ENCODE measurements around the gene CKS2.

DNA sequence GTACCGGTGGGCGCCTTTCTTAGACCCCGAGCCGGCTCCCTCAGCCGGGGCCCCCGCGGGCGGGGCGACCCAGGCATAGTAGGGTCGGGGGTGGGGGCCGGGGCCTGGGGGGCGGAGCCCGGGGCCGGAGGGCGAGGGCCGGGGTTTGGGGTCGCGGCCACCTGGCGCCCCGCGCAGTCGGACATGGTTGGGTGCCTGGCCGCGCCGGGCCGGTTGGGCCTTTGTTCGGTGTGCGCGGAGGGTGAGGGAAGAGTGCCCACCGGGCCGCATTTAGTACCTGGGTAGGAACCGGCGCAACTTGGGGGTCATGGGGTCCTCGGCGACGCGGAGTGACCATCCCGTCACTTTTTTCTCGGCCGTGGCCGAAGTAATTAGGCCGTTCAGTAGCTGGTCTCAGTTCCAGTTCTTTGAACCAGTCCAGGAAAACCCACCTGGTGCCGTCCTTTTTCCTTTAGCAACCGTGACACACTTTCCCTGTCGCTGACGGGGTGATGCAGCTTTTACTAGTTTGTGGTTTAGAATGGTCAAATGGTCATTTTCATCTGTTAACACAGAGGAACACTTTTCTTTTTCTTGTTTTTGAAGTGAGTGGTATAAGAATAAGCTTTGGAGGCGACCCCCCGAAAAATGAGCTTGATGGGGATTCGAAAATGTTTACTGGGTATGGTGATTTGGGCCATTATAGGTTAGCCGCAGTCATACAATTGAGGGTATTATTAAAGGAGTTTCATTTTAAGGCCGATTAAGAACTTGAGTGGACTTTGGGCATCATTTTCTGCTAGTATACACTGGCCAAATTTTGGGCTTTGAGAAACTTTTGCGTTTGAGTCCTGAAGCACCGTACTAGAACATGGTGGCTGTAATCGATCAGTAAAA is 589 bp downstream of the CKS2 start:
- TF ChIP-seq, protein P1, sequence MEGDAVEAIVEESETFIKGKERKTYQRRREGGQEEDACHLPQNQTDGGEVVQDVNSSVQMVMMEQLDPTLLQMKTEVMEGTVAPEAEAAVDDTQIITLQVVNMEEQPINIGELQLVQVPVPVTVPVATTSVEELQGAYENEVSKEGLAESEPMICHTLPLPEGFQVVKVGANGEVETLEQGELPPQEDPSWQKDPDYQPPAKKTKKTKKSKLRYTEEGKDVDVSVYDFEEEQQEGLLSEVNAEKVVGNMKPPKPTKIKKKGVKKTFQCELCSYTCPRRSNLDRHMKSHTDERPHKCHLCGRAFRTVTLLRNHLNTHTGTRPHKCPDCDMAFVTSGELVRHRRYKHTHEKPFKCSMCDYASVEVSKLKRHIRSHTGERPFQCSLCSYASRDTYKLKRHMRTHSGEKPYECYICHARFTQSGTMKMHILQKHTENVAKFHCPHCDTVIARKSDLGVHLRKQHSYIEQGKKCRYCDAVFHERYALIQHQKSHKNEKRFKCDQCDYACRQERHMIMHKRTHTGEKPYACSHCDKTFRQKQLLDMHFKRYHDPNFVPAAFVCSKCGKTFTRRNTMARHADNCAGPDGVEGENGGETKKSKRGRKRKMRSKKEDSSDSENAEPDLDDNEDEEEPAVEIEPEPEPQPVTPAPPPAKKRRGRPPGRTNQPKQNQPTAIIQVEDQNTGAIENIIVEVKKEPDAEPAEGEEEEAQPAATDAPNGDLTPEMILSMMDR (IDR thresholded peaks at IDR 0.05): no peak
- TF ChIP-seq POLR2AphosphoS5 (IDR thresholded peaks at IDR 0.05): no peak
